IgD-negative memory B cell (primary cell): ENCODE data around the gene PIERCE2. TPM values are rescaled to one million over a fixed set of nuclear protein-coding genes. Genes with fewer than 3 reads are reported as not detected.

Experiments used
- H3K27ac Mint-ChIP-seq, 3 donors: one replicate each; pipeline ENCODE4 v1.8.0; 2020 to 2022; ENCODE audit warnings: mild to moderate bottlenecking in 3 of 3, mixed read lengths in 3 of 3, moderate library complexity in 1 of 3
- H3K27me3 Mint-ChIP-seq: one replicate; pipeline ENCODE4 v1.8.0; 2021; ENCODE audit warnings: mixed read lengths
- H3K36me3 Mint-ChIP-seq: one replicate; pipeline ENCODE4 v1.8.0; 2020; ENCODE audit warnings: mild to moderate bottlenecking, mixed read lengths
- H3K4me1 Mint-ChIP-seq, 3 donors: one replicate each; pipeline ENCODE4 v1.8.0; 2020 to 2022; ENCODE audit warnings: mixed read lengths in 3 of 3, mild to moderate bottlenecking in 1 of 3
- H3K4me3 Mint-ChIP-seq, 4 donors: one replicate each; pipeline ENCODE4 v1.8.0; 2020 to 2022; ENCODE audit warnings: mild to moderate bottlenecking in 4 of 4, mixed read lengths in 4 of 4, moderate library complexity in 3 of 4
- H3K9me3 Mint-ChIP-seq, 3 donors: one replicate each; pipeline ENCODE4 v1.8.0; 2020 to 2021; ENCODE audit warnings: mixed read lengths in 3 of 3, mild to moderate bottlenecking in 1 of 3
- polyA plus RNA-seq: library from polyadenylated mRNA; unstranded; fragments of 300-500 nt; fragmentation: Illumina TruSeq; gene quantifications from one replicate; pipeline ENCODE4 v1.2.3, GENCODE V29; 2021

Gene PIERCE2
- polyA plus RNA-seq, 1 donor from 2014 or later, result 2.2 TPM

GRCh38 chr15:55468321-55468720, 60.0 kb downstream of the PIERCE2 start:
- Mint-ChIP-seq H3K9me3 (no peaks in the 10 kb centered on the region), H3K27me3 (no peaks in the 10 kb centered on the region), H3K27ac (no peak overlapping the region), H3K4me3 (no peak overlapping the region), H3K4me1 (peaks cover 0 to 2% (median 0%) of the 10 kb centered on the region in 3 donors), H3K36me3 (no peaks in the 10 kb centered on the region)

Other genes with a start within 250 kb of the PIERCE2 start
- gene RSL24D1, start 211.6 kb upstream of the PIERCE2 start, polyA plus RNA-seq, result 93.3 TPM
- 15.3 TPM for gene RAB27A, start 118.7 kb upstream of the PIERCE2 start, polyA plus RNA-seq
- 36.0 TPM for gene PIGBOS1, start 89.4 kb upstream of the PIERCE2 start, polyA plus RNA-seq
- 26.1 TPM for gene PIGB, start 89.3 kb upstream of the PIERCE2 start, polyA plus RNA-seq
- 32.6 TPM for gene CCPG1, start 136 bp upstream of the PIERCE2 start, polyA plus RNA-seq
- not detected for gene DNAAF4, start 99.7 kb downstream of the PIERCE2 start, polyA plus RNA-seq
- gene PYGO1, start 179.8 kb downstream of the PIERCE2 start, polyA plus RNA-seq, result not detected